MM.1S (cell line): ENCODE measurements around the gene ENG.

Experiments used
- DNase-seq: peaks from one replicate; pipeline ENCODE4 v3.0.0-alpha.2; 2015
- H2AFZ ChIP-seq: fragments of 300-600 bp; sonication (generic); 2 replicates; pipeline ENCODE4 v1.6.0; 2016; ENCODE audit warnings: antibody characterized with exemption, low read length
- H3F3A ChIP-seq: fragments of 300-600 bp; sonication (generic); 2 replicates; pipeline ENCODE4 v1.6.1; 2016; ENCODE audit warnings: mild to moderate bottlenecking, antibody characterized with exemption, low read length, moderate library complexity, mixed read lengths; ENCODE audit not compliant: insufficient read depth
- H3K27ac ChIP-seq: fragments of 300-600 bp; sonication (generic); 2 replicates; pipeline ENCODE4 v1.5.1; 2016; ENCODE audit warnings: mild to moderate bottlenecking, low read length
- H3K27me3 ChIP-seq: fragments of 300-600 bp; sonication (generic); replicated peaks from 2 replicates; pipeline ENCODE4 v1.6.0; 2016; ENCODE audit warnings: low read length; ENCODE audit not compliant: insufficient read depth
- H3K36me3 ChIP-seq: fragments of 300-600 bp; sonication (generic); replicated peaks from 2 replicates; pipeline ENCODE4 v1.6.1; 2016; ENCODE audit warnings: mild to moderate bottlenecking, low read length, mixed read lengths; ENCODE audit not compliant: insufficient read depth
- H3K4me1 ChIP-seq: fragments of 300-600 bp; sonication (generic); 2 replicates; pipeline ENCODE4 v1.6.1; 2016; ENCODE audit warnings: low read length, mixed read lengths
- H3K4me2 ChIP-seq: fragments of 300-600 bp; sonication (generic); 2 replicates; pipeline ENCODE4 v1.6.0; 2016; ENCODE audit warnings: low read depth, low read length
- H3K4me3 ChIP-seq: fragments of 300-600 bp; sonication (generic); 2 replicates; pipeline ENCODE4 v1.5.1; 2016; ENCODE audit warnings: low read length, mixed read lengths
- H3K79me2 ChIP-seq: fragments of 300-600 bp; sonication (generic); 2 replicates; pipeline ENCODE4 v1.6.1; 2016; ENCODE audit warnings: mixed run types, low read length, mixed read lengths
- H3K9ac ChIP-seq: fragments of 300-600 bp; sonication (generic); 2 replicates; pipeline ENCODE4 v1.6.1; 2016; ENCODE audit warnings: low read length, mixed read lengths
- H3K9me2 ChIP-seq: fragments of 300-600 bp; sonication (generic); replicated peaks from 2 replicates; pipeline ENCODE4 v1.6.1; 2016; ENCODE audit warnings: mild to moderate bottlenecking, low read length, mixed read lengths; ENCODE audit not compliant: insufficient read depth
- H3K9me3 ChIP-seq: fragments of 300-600 bp; sonication (generic); replicated peaks from 2 replicates; pipeline ENCODE4 v1.6.1; 2016; ENCODE audit warnings: mild to moderate bottlenecking, low read length, mixed read lengths; ENCODE audit not compliant: insufficient read depth
- H4K20me1 ChIP-seq: fragments of 300-600 bp; sonication (generic); 2 replicates; pipeline ENCODE4 v1.6.1; 2016; ENCODE audit warnings: mild to moderate bottlenecking, low read length, moderate library complexity, mixed read lengths; ENCODE audit not compliant: insufficient read depth
- EZH2 ChIP-seq: fragments of 300-600 bp; sonication (generic); optimal IDR thresholded peaks from 2 replicates; pipeline ENCODE3; 2017; ENCODE audit warnings: low read depth, mild to moderate bottlenecking, antibody characterized with exemption, low read length, mixed read lengths
- EZH2phosphoT487 ChIP-seq: fragments of 300-600 bp; sonication (generic); IDR thresholded peaks from 2 replicates; pipeline ENCODE4 v1.6.1; 2018; ENCODE audit warnings: antibody characterized with exemption, low read length
- TF ChIP-seq, protein P1 (sequence below): fragments of 300-600 bp; sonication (generic); IDR thresholded peaks from 2 replicates; pipeline ENCODE4 v1.5.1; 2016; ENCODE audit warnings: antibody characterized with exemption, low read length, mixed read lengths

The ENG gene

DNA sequence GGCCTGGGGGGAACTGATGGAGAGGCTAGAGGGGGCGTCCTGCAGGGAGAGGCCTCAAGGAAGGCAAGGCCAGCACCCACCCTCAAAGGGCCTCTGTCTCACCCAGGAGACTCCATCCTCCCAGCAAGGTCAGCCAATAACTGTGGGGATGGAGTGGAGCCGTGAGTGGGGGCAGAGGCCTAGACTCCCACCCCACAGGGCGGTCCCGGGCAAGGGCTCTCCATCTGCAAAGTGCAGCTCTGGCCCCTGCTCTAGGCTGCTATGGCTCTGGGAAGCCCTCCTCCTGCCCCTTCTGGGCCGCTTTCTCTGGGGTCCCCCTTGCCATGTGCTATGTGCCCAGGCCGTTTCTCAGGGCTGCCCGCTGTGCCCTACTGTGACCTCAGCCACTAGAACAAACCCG lies 37.7 kb downstream of the ENG start:
- no peaks in the 10 kb centered on the region for H3K79me2 ChIP-seq
- H3K9me2 ChIP-seq = no peaks in the 10 kb centered on the region
- H2AFZ ChIP-seq = no peak overlapping the region
- TF ChIP-seq EZH2 (no peak), EZH2phosphoT487 (no peak)
- TF ChIP-seq, protein P1, sequence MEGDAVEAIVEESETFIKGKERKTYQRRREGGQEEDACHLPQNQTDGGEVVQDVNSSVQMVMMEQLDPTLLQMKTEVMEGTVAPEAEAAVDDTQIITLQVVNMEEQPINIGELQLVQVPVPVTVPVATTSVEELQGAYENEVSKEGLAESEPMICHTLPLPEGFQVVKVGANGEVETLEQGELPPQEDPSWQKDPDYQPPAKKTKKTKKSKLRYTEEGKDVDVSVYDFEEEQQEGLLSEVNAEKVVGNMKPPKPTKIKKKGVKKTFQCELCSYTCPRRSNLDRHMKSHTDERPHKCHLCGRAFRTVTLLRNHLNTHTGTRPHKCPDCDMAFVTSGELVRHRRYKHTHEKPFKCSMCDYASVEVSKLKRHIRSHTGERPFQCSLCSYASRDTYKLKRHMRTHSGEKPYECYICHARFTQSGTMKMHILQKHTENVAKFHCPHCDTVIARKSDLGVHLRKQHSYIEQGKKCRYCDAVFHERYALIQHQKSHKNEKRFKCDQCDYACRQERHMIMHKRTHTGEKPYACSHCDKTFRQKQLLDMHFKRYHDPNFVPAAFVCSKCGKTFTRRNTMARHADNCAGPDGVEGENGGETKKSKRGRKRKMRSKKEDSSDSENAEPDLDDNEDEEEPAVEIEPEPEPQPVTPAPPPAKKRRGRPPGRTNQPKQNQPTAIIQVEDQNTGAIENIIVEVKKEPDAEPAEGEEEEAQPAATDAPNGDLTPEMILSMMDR = no peak
- H3K9me3 ChIP-seq = no peaks in the 10 kb centered on the region
- no peaks in the 10 kb centered on the region for H3K27me3 ChIP-seq
- no peaks in the 10 kb centered on the region for H3K4me1 ChIP-seq
- no peak overlapping the region for H3K27ac ChIP-seq
- no peaks in the 10 kb centered on the region for H3F3A ChIP-seq
- H3K9ac ChIP-seq = no peak overlapping the region
- H4K20me1 ChIP-seq = no peaks in the 10 kb centered on the region
- H3K36me3 ChIP-seq = no peaks in the 10 kb centered on the region; the same call in 1 of the 2 replicates
- DNase-seq = no peak
- H3K4me2 ChIP-seq = no peak overlapping the region
- H3K4me3 ChIP-seq = no peak overlapping the region

- no peak overlapping the region for H3K4me2 ChIP-seq
- H3F3A ChIP-seq = no peaks in the 10 kb centered on the region
- H3K27me3 ChIP-seq = no peaks in the 10 kb centered on the region
- H2AFZ ChIP-seq = no peak overlapping the region
- no peaks in the 10 kb centered on the region; the same call in 1 of the 2 replicates for H3K36me3 ChIP-seq
- TF ChIP-seq, protein P1 = no peak
- no peak for TF ChIP-seq EZH2
- TF ChIP-seq EZH2phosphoT487 = no peak
- H3K27ac ChIP-seq = no peak overlapping the region
- no peaks in the 10 kb centered on the region for H4K20me1 ChIP-seq
- H3K4me3 ChIP-seq = no peak overlapping the region
- no peak overlapping the region for H3K9ac ChIP-seq
- H3K9me2 ChIP-seq = no peaks in the 10 kb centered on the region
- H3K9me3 ChIP-seq = no peaks in the 10 kb centered on the region
- no peaks in the 10 kb centered on the region for H3K4me1 ChIP-seq
- no peak for DNase-seq
- no peaks in the 10 kb centered on the region for H3K79me2 ChIP-seq
These were observed 38.1 kb downstream of the ENG start for GRCh38 chr9:127816362-127816725.

GRCh38 chr9:127815512-127816361 lies 38.7 kb downstream of the ENG start:
- no peak overlapping the region for H3K4me2 ChIP-seq
- H2AFZ ChIP-seq = no peak overlapping the region
- TF ChIP-seq, protein P1 = no peak
- TF ChIP-seq EZH2 (no peak), EZH2phosphoT487 (no peak)
- H3K27me3 ChIP-seq = no peaks in the 10 kb centered on the region
- H3F3A ChIP-seq = no peaks in the 10 kb centered on the region
- no peaks in the 10 kb centered on the region for H3K4me1 ChIP-seq
- H3K27ac ChIP-seq = no peak overlapping the region
- H3K79me2 ChIP-seq = no peaks in the 10 kb centered on the region
- no peaks in the 10 kb centered on the region for H4K20me1 ChIP-seq
- H3K4me3 ChIP-seq = no peak overlapping the region
- no peaks in the 10 kb centered on the region; the same call in 1 of the 2 replicates for H3K36me3 ChIP-seq
- H3K9me3 ChIP-seq = no peaks in the 10 kb centered on the region
- DNase-seq = no peak
- H3K9ac ChIP-seq = no peak overlapping the region
- no peaks in the 10 kb centered on the region for H3K9me2 ChIP-seq
